ENCODE measurements around the gene CELF3. TPM values are rescaled to one million over a fixed set of nuclear protein-coding genes. Genes with fewer than 3 reads are reported as not detected.

CELF3 gene
- total RNA-seq, 1 experiment from 2014 or later, result not detected

- ATAC-seq (no peak), DNase-seq (ENCODE audit: low read depth, low spot score) (no peak)
- Histone ChIP-seq H3K9me3 (ENCODE audit: control insufficient read depth, insufficient read depth, low read depth, low read length) (no peaks in the 10 kb centered on the region), H3K27ac (ENCODE audit: low read length) (no peak overlapping the region), H3K4me3 (ENCODE audit: low read depth in 2 of 2, low read length in 2 of 2) (no peak overlapping the region), H3K36me3 (ENCODE audit: control insufficient read depth, insufficient read depth, low read length) (no peaks in the 10 kb centered on the region), H3K4me1 (ENCODE audit: control insufficient read depth, insufficient read depth, low read length) (peaks cover 3% of the 10 kb centered on the region; the same call in 1 of the 2 replicates), H3K27me3 (ENCODE audit: control insufficient read depth, insufficient read depth, low read length) (no peaks in the 10 kb centered on the region)
- in situ Hi-C loops (cut with HindIII; ENCODE audit: low pct_unique_long_range_greater_than_20kb, low sequenced_read_pairs) (no loop called here), intact Hi-C loops (cut with micrococcal nuclease; ENCODE audit: unreplicated experiment) (no loop called here)
- POLR2A ChIA-PET, result no interaction called here
- CTCF ChIA-PET, result interaction anchor here (0.7 kb wide), 1 partner anchor 46 kb away, joined by 3 read pairs; no protein-coding TSS in a partner anchor
- BruUV-seq (replicated peaks), result no TSS peak
- TF ChIP-seq REST (IDR thresholded peaks at IDR 0.05; ENCODE audit: insufficient read depth in 1 of 2, low read depth in 2 of 2, low read length in 1 of 2) (no peak), SIN3A (IDR thresholded peaks at IDR 0.05; ENCODE audit: borderline replicate concordance, insufficient read depth, low read depth, low read length) (no peak), CTCF (IDR thresholded peaks at IDR 0.05) (no peak), TCF7L2 (IDR thresholded peaks at IDR 0.05; ENCODE audit: low read depth, low read length) (no peak), POLR2AphosphoS5 (IDR thresholded peaks at IDR 0.05; ENCODE audit: low read depth, low read length) (no peak)
Observed at GRCh38 chr1:151681923-151682322, 34.7 kb downstream of the CELF3 start.

GRCh38 chr1:151680826-151681225 is 35.8 kb downstream of the CELF3 start:
- intact Hi-C loops (cut with micrococcal nuclease; ENCODE audit: unreplicated experiment), result no loop called here
- ATAC-seq (peak; percentile 87), DNase-seq (ENCODE audit: low read depth, low spot score) (peak; percentile 74)

More at GRCh38 chr1:151680826-151681225, 35.8 kb downstream of the CELF3 start:
- H3K4me1 ChIP-seq (ENCODE audit: control insufficient read depth, insufficient read depth, low read length), result peaks cover 3% of the 10 kb centered on the region; the same call in 1 of the 2 replicates
- no TSS peak for BruUV-seq (replicated peaks)
- no peaks in the 10 kb centered on the region for H3K9me3 ChIP-seq (ENCODE audit: control insufficient read depth, insufficient read depth, low read depth, low read length)
- TF ChIP-seq SIN3A (IDR thresholded peaks at IDR 0.05; ENCODE audit: borderline replicate concordance, insufficient read depth, low read depth, low read length), result no peak
- no peak for TF ChIP-seq CTCF (IDR thresholded peaks at IDR 0.05)
- TF ChIP-seq TCF7L2 (IDR thresholded peaks at IDR 0.05; ENCODE audit: low read depth, low read length), result no peak
- no peak for TF ChIP-seq POLR2AphosphoS5 (IDR thresholded peaks at IDR 0.05; ENCODE audit: low read depth, low read length)
- no peak for TF ChIP-seq REST (IDR thresholded peaks at IDR 0.05; ENCODE audit: insufficient read depth in 1 of 2, low read depth in 2 of 2, low read length in 1 of 2)
- CTCF ChIA-PET, result no interaction called here
- no peaks in the 10 kb centered on the region for H3K27me3 ChIP-seq (ENCODE audit: control insufficient read depth, insufficient read depth, low read length)
- H3K4me3 ChIP-seq (ENCODE audit: low read depth in 2 of 2, low read length in 2 of 2), result no peak overlapping the region
- no peaks in the 10 kb centered on the region for H3K36me3 ChIP-seq (ENCODE audit: control insufficient read depth, insufficient read depth, low read length)
- no peak overlapping the region for H3K27ac ChIP-seq (ENCODE audit: low read length)
- POLR2A ChIA-PET, result interaction anchor here (0.7 kb wide), 1 partner anchor 151 kb away, joined by 10 read pairs; no protein-coding TSS in a partner anchor
- in situ Hi-C loops (cut with HindIII; ENCODE audit: low pct_unique_long_range_greater_than_20kb, low sequenced_read_pairs), result no loop called here

All from Panc1 (cell line).